Left lung (tissue), 10 donors: ENCODE measurements around the gene NPHP4. TPM values are rescaled to one million over a fixed set of nuclear protein-coding genes. Genes with fewer than 3 reads are reported as not detected.
A peak's percentile ranks its signal among the peaks of the same experiment; 100 is the strongest.

ENCODE experiments used
- ATAC-seq: fragments of 200-7000 bp; cut with Tn5 transposase; one replicate; pipeline ENCODE4 v1.9.1; 2020; ENCODE audit warnings: moderate library complexity
- DNase-seq, 4 donors: peaks; one replicate each; pipeline ENCODE4 v3.0.0-alpha.2; 2013 to 2020
- H3K27ac ChIP-seq, 2 donors: fragments of 200-600 bp; sonication (generic) in 1 of 2; one replicate each; pipeline versions ENCODE4 v1.5.0 to v1.8.0; 2020 to 2021
- H3K27me3 ChIP-seq, 2 donors: fragments of 200-600 bp; sonication (generic) in 1 of 2; one replicate each; pipeline versions ENCODE4 v1.5.0 to v1.8.0; 2020 to 2021
- H3K36me3 ChIP-seq, 2 donors: fragments of 200-600 bp; sonication (generic) in 1 of 2; one replicate each; pipeline versions ENCODE4 v1.5.0 to v1.8.0; 2020 to 2021
- H3K4me1 ChIP-seq, 2 donors: fragments of 200-600 bp; one replicate each; pipeline ENCODE4 v1.8.0; 2021
- H3K4me3 ChIP-seq, 2 donors: fragments of 200-600 bp; sonication (generic) in 1 of 2; one replicate each; pipeline versions ENCODE4 v1.5.0 to v1.8.0; 2020 to 2021; ENCODE audit warnings: mild to moderate bottlenecking in 1 of 2
- H3K9me3 ChIP-seq, 2 donors: fragments of 200-600 bp; sonication (generic) in 1 of 2; one replicate each; pipeline versions ENCODE4 v1.5.0 to v1.8.0; 2020 to 2021
- CTCF ChIP-seq, 2 donors: fragments of 200-600 bp; sonication (generic) in 1 of 2; IDR thresholded peaks; one replicate each; pipeline versions ENCODE4 v1.5.0 to v1.8.0; 2021; ENCODE audit warnings: antibody characterized with exemption in 2 of 2
- intact Hi-C, 2 donors: fragments of 100-400 bp; cut with DNase I; formaldehyde crosslinking; loops; one replicate each; pipeline versions ENCODE4 v1.11.2 to v1.14.2; 2022
- polyA plus RNA-seq, 6 donors: library from polyadenylated mRNA; unstranded; fragments of 120-200 nt; gene quantifications; one replicate each; pipeline ENCODE4 v1.2.1, GENCODE V29; 2013; ENCODE audit not compliant: insufficient read length in 6 of 6
- total RNA-seq, 2 donors: library from RNA; stranded (reverse); fragmentation: NEBNext Ultra II Directional; extraction: Animal tissue kit (Norgen Biotek cat#: 25700); gene quantifications; one replicate each; pipeline ENCODE4 v1.2.1, GENCODE V29; 2021
- donor health status: DM: no; HTN: yes; CAD: no.
- donor health status: DM: no; HTN: no; CAD: no.

NPHP4 gene
- total and polyA plus RNA-seq, 8 donors = 9.4 to 16.4 (median 10.2) TPM

GRCh38 chr1:5992814-5993555 is 760 bp upstream of the NPHP4 start:
- peaks cover 0 to 13% of the 10 kb centered on the region in 2 donors for H3K36me3 ChIP-seq
- H3K4me3 ChIP-seq = peak overlapping the region; percentile 61 to 74
- no peak for ATAC-seq
- peak in 1 of 4 donors; percentile 82 for DNase-seq
- TF ChIP-seq CTCF (IDR thresholded peaks at IDR 0.05) = no peak
- intact Hi-C loops = no loop called here
- peak overlapping the region in 1 of 2 donors; percentile 96 for H3K27ac ChIP-seq
- no peaks in the 10 kb centered on the region for H3K9me3 ChIP-seq
- peaks cover 5 to 37% of the 10 kb centered on the region in 2 donors for H3K4me1 ChIP-seq
- peaks cover 0 to 9% of the 10 kb centered on the region in 2 donors for H3K27me3 ChIP-seq

GRCh38 chr1:5991381-5992025 is 722 bp downstream of the NPHP4 start:
- H3K27me3 ChIP-seq = peaks cover 0 to 9% of the 10 kb centered on the region in 2 donors
- TF ChIP-seq CTCF (IDR thresholded peaks at IDR 0.05) = no peak
- peaks cover 5 to 37% of the 10 kb centered on the region in 2 donors for H3K4me1 ChIP-seq
- H3K4me3 ChIP-seq = peak overlapping the region; percentile 61 to 74
- peak overlapping the region; percentile 80 to 96 for H3K27ac ChIP-seq
- ATAC-seq (peak; percentile 40), DNase-seq (peak in 3 of 4 donors; percentile 19 to 88 (median 45))
- peaks cover 0 to 7% of the 10 kb centered on the region in 2 donors for H3K36me3 ChIP-seq
- no peaks in the 10 kb centered on the region for H3K9me3 ChIP-seq
- intact Hi-C loops = no loop called here

GRCh38 chr1:5990913-5991312 is 1.3 kb downstream of the NPHP4 start:
- peaks cover 0 to 1% of the 10 kb centered on the region in 2 donors for H3K36me3 ChIP-seq
- H3K27me3 ChIP-seq = peaks cover 0 to 9% of the 10 kb centered on the region in 2 donors
- intact Hi-C loops = no loop called here
- no peak for ATAC-seq
- TF ChIP-seq CTCF (IDR thresholded peaks at IDR 0.05) = no peak
- H3K9me3 ChIP-seq = no peaks in the 10 kb centered on the region
- H3K4me1 ChIP-seq = peaks cover 5 to 37% of the 10 kb centered on the region in 2 donors
- H3K4me3 ChIP-seq = peak overlapping the region; percentile 61 to 74
- no peak overlapping the region for H3K27ac ChIP-seq
- peak in 1 of 4 donors; percentile 28 for DNase-seq

GRCh38 chr1:5989731-5990271 is 2.4 kb downstream of the NPHP4 start:
- peaks cover 5 to 32% of the 10 kb centered on the region in 2 donors for H3K4me1 ChIP-seq
- no peaks in the 10 kb centered on the region for H3K9me3 ChIP-seq
- H3K4me3 ChIP-seq = no peak overlapping the region
- peaks cover 0 to 9% of the 10 kb centered on the region in 2 donors for H3K27me3 ChIP-seq
- DNase-seq (peak in 1 of 4 donors; percentile 71), ATAC-seq (no peak)
- no peak for TF ChIP-seq CTCF (IDR thresholded peaks at IDR 0.05)
- H3K36me3 ChIP-seq = peaks cover 0 to 6% of the 10 kb centered on the region in 2 donors
- intact Hi-C loops = no loop called here
- no peak overlapping the region for H3K27ac ChIP-seq

GRCh38 chr1:5989286-5989605 is 3.0 kb downstream of the NPHP4 start:
- H3K27ac ChIP-seq = no peak overlapping the region
- ATAC-seq = no peak
- no peak for TF ChIP-seq CTCF (IDR thresholded peaks at IDR 0.05)
- intact Hi-C loops = no loop called here
- H3K27me3 ChIP-seq = peaks cover 0 to 9% of the 10 kb centered on the region in 2 donors
- peaks cover 5 to 26% of the 10 kb centered on the region in 2 donors for H3K4me1 ChIP-seq
- no peak overlapping the region for H3K4me3 ChIP-seq
- peaks cover 0 to 9% of the 10 kb centered on the region in 2 donors for H3K36me3 ChIP-seq
- H3K9me3 ChIP-seq = no peaks in the 10 kb centered on the region
- no peak for DNase-seq
